Measurements from ENCODE around the gene GDA. TPM values are rescaled to one million over a fixed set of nuclear protein-coding genes. Genes with fewer than 3 reads are reported as not detected.
"Not testable (repeated sequence)": the region's sequence is repeated elsewhere in the genome, so short reads cannot be mapped to it uniquely, and the experiment has no call there.

The GDA gene
- total RNA-seq, 1 donor from 2014 or later: not detected

DNA sequence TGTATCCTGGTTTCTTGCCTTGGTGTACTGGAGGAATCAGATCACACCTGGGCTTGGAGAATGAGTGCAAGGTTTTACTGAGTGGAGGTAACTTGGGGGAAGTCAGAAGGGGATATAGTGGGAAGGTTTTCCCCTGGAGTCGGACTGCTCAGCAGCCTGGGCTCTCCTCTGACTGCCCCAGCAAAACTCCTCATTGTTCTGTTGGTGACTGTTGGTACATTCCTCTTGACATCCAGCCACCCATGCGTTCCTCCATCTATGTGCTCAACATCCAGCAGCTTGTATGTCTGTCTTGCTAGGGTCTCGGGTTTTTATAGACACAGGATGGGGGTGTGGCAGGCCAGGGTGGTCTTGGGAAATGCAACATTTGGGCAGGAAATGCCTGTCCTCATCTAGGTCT, 119.7 kb downstream of the GDA start:
- Mint-ChIP-seq H3K4me3 (ENCODE audit: unreplicated experiment) (no peak overlapping the region), H3K4me1 (ENCODE audit: low read depth, unreplicated experiment) (no peaks in the 10 kb centered on the region), H3K27me3 (ENCODE audit: low read depth, unreplicated experiment) (peaks cover 6% of the 10 kb centered on the region), H3K36me3 (ENCODE audit: low read depth, unreplicated experiment) (no peaks in the 10 kb centered on the region), H3K9me3 (ENCODE audit: unreplicated experiment) (peaks cover 8% of the 10 kb centered on the region), H3K27ac (ENCODE audit: unreplicated experiment) (no peak overlapping the region)
- H3K4me1 ChIP-seq (ENCODE audit: insufficient read depth, low read length): no peaks in the 10 kb centered on the region
- no peak overlapping the region for H3K9ac ChIP-seq (ENCODE audit: low read length)
- no peak for TF ChIP-seq CTCF (IDR thresholded peaks at IDR 0.05; ENCODE audit: insufficient read depth, low read depth, low read length)
- no peak for TF ChIP-seq EZH2 (IDR thresholded peaks at IDR 0.05; ENCODE audit: insufficient read depth, low read length)
- no peak overlapping the region for H3K27ac ChIP-seq (ENCODE audit: low read depth, low read length)
- no peaks in the 10 kb centered on the region for H3K9me3 ChIP-seq (ENCODE audit: insufficient read depth, low read depth, low read length)
- no peak overlapping the region for H3K4me3 ChIP-seq (ENCODE audit: insufficient read depth, low read depth, low read length)
- H4K20me1 ChIP-seq (ENCODE audit: insufficient read depth, low read length): no peaks in the 10 kb centered on the region
- DNase-seq (ENCODE audit: low read depth) (no peak), FAIRE-seq (no peak)
- no peaks in the 10 kb centered on the region for H3K36me3 ChIP-seq (ENCODE audit: insufficient read depth, low read length)
- no peaks in the 10 kb centered on the region for H3K79me2 ChIP-seq (ENCODE audit: insufficient read depth, low read length)
- H3K27me3 ChIP-seq (ENCODE audit: insufficient read depth, low read length): no peaks in the 10 kb centered on the region
- H3K4me2 ChIP-seq (ENCODE audit: low read length): no peak overlapping the region
- no peak overlapping the region for H2AFZ ChIP-seq (ENCODE audit: low read depth, low read length)

DNA sequence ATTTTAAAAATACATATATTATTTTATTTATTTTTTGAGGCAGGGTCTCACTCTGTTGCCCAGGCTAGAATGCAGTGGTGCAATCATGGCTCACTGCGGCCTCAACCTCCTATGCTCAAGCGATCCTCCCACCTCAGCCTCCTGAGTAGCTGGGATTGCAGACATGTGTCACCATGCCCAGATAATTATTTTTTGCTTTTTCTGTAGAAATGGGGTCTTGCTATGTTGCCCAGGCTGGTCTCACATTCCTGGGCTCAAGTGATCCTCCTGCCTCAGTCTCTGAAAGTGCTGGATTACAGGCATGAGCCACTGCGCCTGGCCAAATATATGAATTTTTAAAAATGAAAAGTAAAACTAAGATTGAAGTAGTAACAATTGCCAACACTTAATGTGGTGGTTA, 121.1 kb downstream of the GDA start:
- not testable (repeated sequence) for H3K4me3 Mint-ChIP-seq (ENCODE audit: unreplicated experiment); H3K27me3 Mint-ChIP-seq (ENCODE audit: low read depth, unreplicated experiment); FAIRE-seq

DNA sequence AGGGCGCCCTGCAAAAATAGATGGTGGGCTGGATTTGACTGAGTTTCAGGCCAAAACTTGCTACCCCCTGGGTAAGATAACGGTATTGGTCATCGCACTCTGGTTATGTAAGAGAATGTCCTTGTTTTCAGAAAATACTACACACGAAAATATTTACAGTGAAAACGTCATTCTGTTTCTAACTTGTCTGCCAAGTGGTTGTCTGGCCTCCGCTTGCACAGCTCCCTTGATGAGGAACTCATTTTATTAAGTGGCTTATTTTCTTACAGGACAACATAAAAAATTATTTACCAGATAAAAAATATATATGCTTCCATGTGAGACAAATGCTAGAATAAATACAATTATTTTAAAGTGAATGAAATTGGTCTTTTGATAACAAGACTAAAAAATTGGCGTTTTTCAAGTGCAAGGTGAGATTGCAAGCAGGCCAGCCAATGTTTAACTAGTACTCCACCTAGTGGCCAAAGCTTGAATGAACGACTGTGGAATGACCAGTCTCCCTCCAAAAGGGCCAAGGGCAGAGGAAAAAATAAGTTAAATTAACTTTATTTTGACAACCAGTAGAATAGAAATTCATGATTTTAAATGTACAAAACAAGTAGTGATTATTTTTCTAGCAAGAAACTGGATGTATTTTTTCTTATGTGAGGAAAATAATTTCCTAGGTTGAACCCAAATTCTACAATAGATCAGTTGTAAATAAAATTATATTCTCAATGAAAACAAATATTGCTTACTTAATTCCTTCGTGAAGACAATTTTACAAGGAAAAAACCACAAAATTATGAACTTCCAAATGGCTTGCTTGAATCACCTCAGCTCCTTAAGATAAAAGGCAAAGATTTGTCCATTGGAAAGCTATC, 122.6 kb downstream of the GDA start:
- Histone ChIP-seq H3K4me3 (ENCODE audit: insufficient read depth, low read depth, low read length) (no peak overlapping the region), H3K4me2 (ENCODE audit: low read length) (no peak overlapping the region), H3K36me3 (ENCODE audit: insufficient read depth, low read length) (no peaks in the 10 kb centered on the region), H4K20me1 (ENCODE audit: insufficient read depth, low read length) (no peaks in the 10 kb centered on the region), H3K9me3 (ENCODE audit: insufficient read depth, low read depth, low read length) (no peaks in the 10 kb centered on the region), H3K27ac (ENCODE audit: low read depth, low read length) (no peak overlapping the region), H3K27me3 (ENCODE audit: insufficient read depth, low read length) (no peaks in the 10 kb centered on the region), H3K79me2 (ENCODE audit: insufficient read depth, low read length) (no peaks in the 10 kb centered on the region), H2AFZ (ENCODE audit: low read depth, low read length) (no peak overlapping the region), H3K9ac (ENCODE audit: low read length) (no peak overlapping the region), H3K4me1 (ENCODE audit: insufficient read depth, low read length) (no peaks in the 10 kb centered on the region)
- TF ChIP-seq CTCF (IDR thresholded peaks at IDR 0.05; ENCODE audit: insufficient read depth, low read depth, low read length) (peak; percentile 94), EZH2 (IDR thresholded peaks at IDR 0.05; ENCODE audit: insufficient read depth, low read length) (no peak)
- Mint-ChIP-seq H3K36me3 (ENCODE audit: low read depth, unreplicated experiment) (no peaks in the 10 kb centered on the region), H3K4me1 (ENCODE audit: low read depth, unreplicated experiment) (peaks cover 9% of the 10 kb centered on the region), H3K27me3 (ENCODE audit: low read depth, unreplicated experiment) (peaks cover 3% of the 10 kb centered on the region), H3K4me3 (ENCODE audit: unreplicated experiment) (no peak overlapping the region), H3K9me3 (ENCODE audit: unreplicated experiment) (peaks cover 1% of the 10 kb centered on the region), H3K27ac (ENCODE audit: unreplicated experiment) (no peak overlapping the region)
- no peak for FAIRE-seq
- DNase-seq (ENCODE audit: low read depth): peak; percentile 13

More for the DNA sequence above, 121.1 kb downstream of the GDA start:
- not testable (repeated sequence) for H3K9me3 ChIP-seq (ENCODE audit: insufficient read depth, low read depth, low read length); DNase-seq (ENCODE audit: low read depth); H3K27me3 ChIP-seq (ENCODE audit: insufficient read depth, low read length); H3K4me1 Mint-ChIP-seq (ENCODE audit: low read depth, unreplicated experiment); H3K4me2 ChIP-seq (ENCODE audit: low read length); H3K9me3 Mint-ChIP-seq (ENCODE audit: unreplicated experiment); H3K36me3 ChIP-seq (ENCODE audit: insufficient read depth, low read length); H3K27ac Mint-ChIP-seq (ENCODE audit: unreplicated experiment); H2AFZ ChIP-seq (ENCODE audit: low read depth, low read length); H3K4me3 ChIP-seq (ENCODE audit: insufficient read depth, low read depth, low read length); H3K27ac ChIP-seq (ENCODE audit: low read depth, low read length); H3K79me2 ChIP-seq (ENCODE audit: insufficient read depth, low read length); H3K36me3 Mint-ChIP-seq (ENCODE audit: low read depth, unreplicated experiment); H3K9ac ChIP-seq (ENCODE audit: low read length); H4K20me1 ChIP-seq (ENCODE audit: insufficient read depth, low read length); H3K4me1 ChIP-seq (ENCODE audit: insufficient read depth, low read length)
